AG04449 (cell line): ENCODE data around the gene PCDHB1.

Source experiments
- CTCF ChIA-PET: fragments of 350-600 bp; formaldehyde crosslinking; extraction: SDS; loops from one replicate; lab custom pipeline; 2021; ENCODE audit warnings: antibody characterized with exemption; lab: Yijun Ruan, JAX
- POLR2A ChIA-PET: fragments of 400-600, 350-600 bp; formaldehyde crosslinking; extraction: SDS; loops from one replicate; lab custom pipeline; 2020; ENCODE audit warnings: antibody characterized with exemption, inconsistent platforms; lab: Yijun Ruan, JAX
- DNase-seq: peaks from one replicate; pipeline ENCODE4 v3.0.0-alpha.2; 2010; ENCODE audit warnings: low read depth, low spot score
- H3K4me3 ChIP-seq: 2 replicates; pipeline ENCODE4 v1.5.1; 2011; ENCODE audit warnings: low read depth, mild to moderate bottlenecking, control low read depth, low read length
- CTCF ChIP-seq: IDR thresholded peaks from one replicate; pipeline ENCODE4 v1.5.1; 2011; ENCODE audit warnings: mild to moderate bottlenecking, moderate library complexity, low read length, control low read depth, inconsistent platforms; ENCODE audit not compliant: insufficient read depth; ENCODE audit errors: missing control alignments

The PCDHB1 gene

GRCh38 chr5:141050622-141051520 is at the start of gene PCDHB1:
Gene PCDHB1 (plus strand): TSS chr5:141051374. CDS start chr5:141051471, 97 bp downstream.
- ChIA-PET POLR2A (no interaction called here), CTCF (no interaction called here)
- DNase-seq: no peak
- TF ChIP-seq CTCF: no peak
- no peak within 1 kb of the TSS; the same call in 1 of the 2 replicates for H3K4me3 ChIP-seq

GRCh38 chr5:141001446-141001843 is 49.7 kb upstream of the PCDHB1 start:
- no peak overlapping the region for H3K4me3 ChIP-seq
- ChIA-PET POLR2A (no interaction called here), CTCF (no interaction called here)
- no peak for DNase-seq
- no peak for TF ChIP-seq CTCF

GRCh38 chr5:141001844-141002604 is 49.1 kb upstream of the PCDHB1 start:
- ChIA-PET CTCF (no interaction called here), POLR2A (no interaction called here)
- TF ChIP-seq CTCF: no peak
- no peak for DNase-seq
- no peak overlapping the region for H3K4me3 ChIP-seq

GRCh38 chr5:141002605-141002965 is 48.6 kb upstream of the PCDHB1 start:
- POLR2A ChIA-PET: no interaction called here
- H3K4me3 ChIP-seq: no peak overlapping the region
- no peak for DNase-seq
- CTCF ChIA-PET: no interaction called here
- TF ChIP-seq CTCF: no peak

- no peak overlapping the region for H3K4me3 ChIP-seq
- ChIA-PET CTCF (no interaction called here), POLR2A (no interaction called here)
- TF ChIP-seq CTCF: no peak
- no peak for DNase-seq
Observed at GRCh38 chr5:141003031-141003430, 48.1 kb upstream of the PCDHB1 start.
